Activated B cell treated with CpG ODN at 0.5 μM for 24 hours (primary cell): ENCODE data around the gene MUC5B. TPM values are rescaled to one million over a fixed set of nuclear protein-coding genes. Genes with fewer than 3 reads are reported as not detected.
"Not testable (repeated sequence)": the region's sequence is repeated elsewhere in the genome, so short reads cannot be mapped to it uniquely, and the experiment has no call there.

Experiments used
- ATAC-seq: fragments of 200-7000 bp; cut with Tn5 transposase; one replicate; pipeline ENCODE4 v1.10.0; 2021; ENCODE audit warnings: low read depth, mild to moderate bottlenecking, moderate library complexity
- CTCF ChIA-PET: fragments of 350-600 bp; sonication (Branson Sonifier 250); formaldehyde crosslinking; loops from one replicate; lab custom pipeline; 2021; ENCODE audit warnings: antibody characterized with exemption; lab: Charles Lee
- POLR2A ChIA-PET: fragments of 350-600 bp; sonication (Branson Sonifier 250); formaldehyde crosslinking; loops from one replicate; lab custom pipeline; 2021; ENCODE audit warnings: antibody characterized with exemption; lab: Charles Lee
- DNase-seq: peaks from one replicate; pipeline ENCODE4 v3.0.0; 2022
- H3K27ac Mint-ChIP-seq: one replicate; pipeline ENCODE4 v1.8.0; 2020; ENCODE audit warnings: mixed read lengths
- H3K27me3 Mint-ChIP-seq: one replicate; pipeline ENCODE4 v1.8.0; 2021; ENCODE audit warnings: mixed read lengths
- H3K36me3 Mint-ChIP-seq: one replicate; pipeline ENCODE4 v1.8.0; 2021; ENCODE audit warnings: low read depth, mixed read lengths
- H3K4me1 Mint-ChIP-seq: one replicate; pipeline ENCODE4 v1.8.0; 2021; ENCODE audit warnings: mixed read lengths
- H3K4me3 Mint-ChIP-seq: one replicate; pipeline ENCODE4 v1.8.0; 2020; ENCODE audit warnings: mild to moderate bottlenecking, mixed read lengths
- H3K9me3 Mint-ChIP-seq: one replicate; pipeline ENCODE4 v1.8.0; 2020; ENCODE audit warnings: mixed read lengths
- intact Hi-C: fragments of 100-400 bp; cut with micrococcal nuclease; formaldehyde crosslinking; loops from one replicate; pipeline ENCODE4 v1.15.1; 2024
- total RNA-seq: library from RNA; stranded (reverse); gene quantifications from 2 replicates; pipeline ENCODE4 v1.2.3, GENCODE V29; 2022
- TF ChIP-seq, protein P1 (sequence below): fragments of 200-600 bp; IDR thresholded peaks from one replicate; pipeline ENCODE4 v1.8.0; 2022; ENCODE audit warnings: antibody characterized with exemption, mild to moderate bottlenecking

MUC5B gene
- total RNA-seq, 1 donor from 2014 or later: not detected

DNA sequence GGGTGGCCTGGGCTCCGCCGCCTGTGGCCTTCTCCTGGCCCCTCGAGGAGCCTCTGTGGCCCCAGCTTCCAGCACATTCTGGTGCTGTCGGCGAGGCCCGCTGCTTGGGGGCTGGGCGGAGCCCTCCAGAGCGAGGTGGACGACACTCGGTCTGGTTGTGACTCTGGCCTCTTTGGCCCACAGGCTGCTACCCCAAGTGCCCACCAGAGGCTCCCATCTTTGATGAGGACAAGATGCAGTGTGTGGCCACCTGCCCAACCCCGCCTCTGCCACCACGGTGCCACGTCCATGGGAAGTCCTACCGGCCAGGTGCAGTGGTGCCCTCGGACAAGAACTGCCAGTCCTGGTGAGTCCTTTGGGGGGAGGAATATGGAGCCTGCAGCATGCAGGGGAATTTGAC lies 42.7 kb upstream of the MUC5B start:
- CTCF ChIA-PET: no interaction called here
- intact Hi-C loops: no loop called here
- no peak overlapping the region for H3K4me3 Mint-ChIP-seq
- TF ChIP-seq, protein P1, sequence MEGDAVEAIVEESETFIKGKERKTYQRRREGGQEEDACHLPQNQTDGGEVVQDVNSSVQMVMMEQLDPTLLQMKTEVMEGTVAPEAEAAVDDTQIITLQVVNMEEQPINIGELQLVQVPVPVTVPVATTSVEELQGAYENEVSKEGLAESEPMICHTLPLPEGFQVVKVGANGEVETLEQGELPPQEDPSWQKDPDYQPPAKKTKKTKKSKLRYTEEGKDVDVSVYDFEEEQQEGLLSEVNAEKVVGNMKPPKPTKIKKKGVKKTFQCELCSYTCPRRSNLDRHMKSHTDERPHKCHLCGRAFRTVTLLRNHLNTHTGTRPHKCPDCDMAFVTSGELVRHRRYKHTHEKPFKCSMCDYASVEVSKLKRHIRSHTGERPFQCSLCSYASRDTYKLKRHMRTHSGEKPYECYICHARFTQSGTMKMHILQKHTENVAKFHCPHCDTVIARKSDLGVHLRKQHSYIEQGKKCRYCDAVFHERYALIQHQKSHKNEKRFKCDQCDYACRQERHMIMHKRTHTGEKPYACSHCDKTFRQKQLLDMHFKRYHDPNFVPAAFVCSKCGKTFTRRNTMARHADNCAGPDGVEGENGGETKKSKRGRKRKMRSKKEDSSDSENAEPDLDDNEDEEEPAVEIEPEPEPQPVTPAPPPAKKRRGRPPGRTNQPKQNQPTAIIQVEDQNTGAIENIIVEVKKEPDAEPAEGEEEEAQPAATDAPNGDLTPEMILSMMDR: no peak
- ATAC-seq: no peak
- peaks cover 3% of the 10 kb centered on the region for H3K9me3 Mint-ChIP-seq
- POLR2A ChIA-PET: no interaction called here
- H3K27ac Mint-ChIP-seq: no peak overlapping the region
- no peaks in the 10 kb centered on the region for H3K27me3 Mint-ChIP-seq
- DNase-seq: no peak
- H3K4me1 Mint-ChIP-seq: no peaks in the 10 kb centered on the region
- no peaks in the 10 kb centered on the region for H3K36me3 Mint-ChIP-seq

DNA sequence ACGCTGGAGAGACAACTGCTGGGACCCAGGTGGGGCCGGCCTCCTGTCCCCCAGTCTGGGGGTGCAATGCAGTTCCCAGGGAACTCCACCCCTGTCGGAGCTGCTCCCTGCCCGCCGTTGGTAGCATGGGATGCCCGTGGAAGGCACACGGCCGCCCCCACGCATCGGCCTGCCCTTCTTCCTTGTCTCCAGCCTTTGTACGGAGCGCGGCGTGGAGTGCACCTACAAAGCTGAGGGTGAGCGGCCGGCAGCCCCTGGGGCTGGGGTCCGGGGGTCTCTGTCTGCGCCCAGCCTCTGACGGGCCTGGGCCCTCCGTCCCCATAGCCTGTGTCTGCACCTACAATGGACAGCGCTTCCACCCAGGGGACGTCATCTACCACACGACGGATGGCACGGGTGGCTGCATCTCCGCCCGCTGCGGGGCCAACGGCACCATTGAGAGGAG lies 41.9 kb upstream of the MUC5B start:
- Mint-ChIP-seq H3K9me3 (no peaks in the 10 kb centered on the region), H3K4me1 (no peaks in the 10 kb centered on the region), H3K27ac (no peak overlapping the region), H3K27me3 (no peaks in the 10 kb centered on the region), H3K36me3 (no peaks in the 10 kb centered on the region), H3K4me3 (no peak overlapping the region)
- DNase-seq (no peak), ATAC-seq (no peak)
- ChIA-PET POLR2A (interaction anchor here (0.5 kb wide), 1 partner anchor 929 kb away, joined by 5 read pairs; no protein-coding TSS in a partner anchor), CTCF (no interaction called here)
- TF ChIP-seq, protein P1: no peak
- intact Hi-C loops: no loop called here

DNA sequence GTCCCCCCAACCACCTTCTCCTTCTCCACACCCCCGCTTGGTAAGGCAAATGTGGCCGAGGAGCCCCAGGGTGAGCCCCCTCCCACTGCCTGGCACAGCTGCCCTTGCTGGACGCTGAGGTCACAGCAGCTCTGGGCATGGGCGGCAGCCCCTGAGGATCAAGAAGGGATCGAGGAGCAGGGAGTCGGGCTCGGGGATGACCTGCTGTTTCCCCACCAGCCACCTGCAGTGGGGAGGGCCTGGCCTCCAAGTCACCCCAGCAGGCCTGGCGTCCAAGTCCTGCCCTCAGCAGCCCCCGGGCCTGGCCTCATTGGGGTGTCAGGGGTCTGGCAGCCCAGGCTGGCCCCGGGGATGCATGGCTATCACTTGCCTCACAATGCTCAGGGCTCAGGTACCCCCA lies 41.4 kb upstream of the MUC5B start:
- Mint-ChIP-seq H3K36me3 (no peaks in the 10 kb centered on the region), H3K9me3 (no peaks in the 10 kb centered on the region), H3K4me1 (no peaks in the 10 kb centered on the region), H3K27me3 (no peaks in the 10 kb centered on the region), H3K27ac (no peak overlapping the region), H3K4me3 (no peak overlapping the region)
- CTCF ChIA-PET: no interaction called here
- POLR2A ChIA-PET: no interaction called here
- DNase-seq (no peak), ATAC-seq (no peak)
- TF ChIP-seq, protein P1: no peak
- intact Hi-C loops: no loop called here

DNA sequence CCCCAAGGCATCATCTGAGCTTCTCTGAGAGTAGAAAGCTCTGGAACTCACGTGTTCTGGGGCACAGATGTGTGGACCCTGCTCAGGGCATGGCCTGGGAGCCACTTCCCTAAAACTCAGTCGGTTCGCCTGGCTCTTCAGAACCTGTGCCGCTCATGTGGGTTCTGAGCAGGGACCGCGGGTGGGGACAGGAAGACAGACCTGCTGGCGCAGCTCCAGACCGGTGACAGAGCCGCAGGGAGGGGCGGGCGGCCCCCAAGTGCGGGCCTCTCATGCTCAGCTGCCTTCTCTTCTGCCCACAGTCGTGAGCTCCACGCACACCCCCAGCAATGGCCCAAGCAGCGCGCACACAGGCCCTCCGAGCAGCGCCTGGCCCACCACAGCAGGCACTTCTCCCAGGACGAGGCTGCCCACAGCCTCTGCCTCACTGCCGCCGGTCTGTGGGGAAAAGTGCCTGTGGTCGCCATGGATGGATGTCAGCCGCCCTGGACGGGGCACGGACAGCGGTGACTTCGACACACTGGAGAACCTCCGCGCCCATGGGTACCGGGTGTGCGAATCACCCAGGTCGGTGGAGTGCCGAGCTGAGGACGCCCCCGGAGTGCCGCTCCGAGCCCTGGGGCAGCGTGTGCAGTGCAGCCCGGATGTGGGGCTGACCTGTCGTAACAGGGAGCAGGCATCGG lies 40.9 kb upstream of the MUC5B start:
- H3K36me3 Mint-ChIP-seq: no peaks in the 10 kb centered on the region

DNA sequence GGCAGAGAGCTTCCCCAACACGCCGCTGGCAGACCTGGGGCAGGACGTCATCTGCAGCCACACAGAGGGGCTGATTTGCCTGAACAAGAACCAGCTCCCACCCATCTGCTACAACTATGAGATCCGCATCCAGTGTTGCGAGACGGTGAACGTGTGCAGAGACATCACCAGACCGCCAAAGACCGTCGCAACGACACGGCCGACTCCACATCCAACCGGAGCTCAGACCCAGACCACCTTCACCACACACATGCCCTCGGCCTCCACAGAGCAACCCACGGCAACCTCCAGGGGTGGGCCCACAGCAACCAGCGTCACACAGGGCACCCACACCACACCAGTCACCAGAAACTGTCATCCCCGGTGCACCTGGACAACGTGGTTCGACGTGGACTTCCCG lies 38.7 kb upstream of the MUC5B start:
- ATAC-seq, DNase-seq, H3K36me3 Mint-ChIP-seq, H3K27ac Mint-ChIP-seq, CTCF ChIA-PET, POLR2A ChIA-PET, H3K27me3 Mint-ChIP-seq, intact Hi-C loops, H3K9me3 Mint-ChIP-seq, H3K4me3 Mint-ChIP-seq, H3K4me1 Mint-ChIP-seq: not testable (repeated sequence)

More for the DNA sequence above, 40.9 kb upstream of the MUC5B start:
- ATAC-seq (no peak), DNase-seq (no peak)
- TF ChIP-seq, protein P1: no peak
- CTCF ChIA-PET: no interaction called here
- Mint-ChIP-seq H3K27me3 (no peaks in the 10 kb centered on the region), H3K4me1 (no peaks in the 10 kb centered on the region), H3K4me3 (no peak overlapping the region), H3K27ac (no peak overlapping the region), H3K9me3 (no peaks in the 10 kb centered on the region)
- POLR2A ChIA-PET: no interaction called here
- intact Hi-C loops: no loop called here

DNA sequence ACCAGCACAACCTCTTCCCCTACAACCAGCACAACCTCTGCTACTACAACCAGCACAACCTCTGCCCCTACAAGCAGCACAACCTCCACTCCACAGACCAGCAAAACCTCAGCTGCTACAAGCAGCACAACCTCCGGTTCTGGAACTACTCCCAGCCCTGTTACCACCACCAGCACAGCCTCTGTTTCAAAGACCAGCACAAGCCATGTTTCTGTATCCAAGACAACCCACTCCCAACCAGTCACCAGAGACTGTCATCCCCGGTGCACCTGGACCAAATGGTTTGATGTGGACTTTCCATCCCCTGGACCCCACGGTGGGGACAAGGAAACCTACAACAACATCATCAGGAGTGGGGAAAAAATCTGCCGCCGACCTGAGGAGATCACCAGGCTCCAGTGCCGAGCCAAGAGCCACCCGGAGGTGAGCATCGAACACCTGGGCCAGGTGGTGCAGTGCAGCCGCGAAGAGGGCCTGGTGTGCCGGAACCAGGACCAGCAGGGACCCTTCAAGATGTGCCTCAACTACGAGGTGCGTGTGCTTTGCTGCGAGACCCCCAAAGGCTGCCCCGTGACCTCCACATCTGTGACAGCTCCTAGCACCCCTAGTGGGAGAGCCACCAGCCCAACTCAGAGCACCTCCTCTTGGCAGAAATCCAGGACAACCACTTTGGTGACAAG lies 34.3 kb upstream of the MUC5B start:
- H3K4me3 Mint-ChIP-seq, ATAC-seq, H3K36me3 Mint-ChIP-seq, H3K4me1 Mint-ChIP-seq, H3K27me3 Mint-ChIP-seq, intact Hi-C loops, POLR2A ChIA-PET, H3K9me3 Mint-ChIP-seq, H3K27ac Mint-ChIP-seq, DNase-seq, CTCF ChIA-PET: not testable (repeated sequence)

DNA sequence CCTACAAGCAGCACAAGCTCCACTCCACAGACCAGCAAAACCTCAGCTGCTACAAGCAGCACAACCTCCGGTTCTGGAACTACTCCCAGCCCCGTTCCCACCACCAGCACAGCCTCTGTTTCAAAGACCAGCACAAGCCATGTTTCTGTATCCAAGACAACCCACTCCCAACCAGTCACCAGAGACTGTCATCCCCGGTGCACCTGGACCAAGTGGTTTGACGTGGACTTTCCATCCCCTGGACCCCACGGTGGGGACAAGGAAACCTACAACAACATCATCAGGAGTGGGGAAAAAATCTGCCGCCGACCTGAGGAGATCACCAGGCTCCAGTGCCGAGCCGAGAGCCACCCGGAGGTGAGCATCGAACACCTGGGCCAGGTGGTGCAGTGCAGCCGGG lies 33.0 kb upstream of the MUC5B start:
- H3K4me1 Mint-ChIP-seq, POLR2A ChIA-PET, ATAC-seq, intact Hi-C loops, H3K27me3 Mint-ChIP-seq, H3K9me3 Mint-ChIP-seq, CTCF ChIA-PET, H3K27ac Mint-ChIP-seq, H3K36me3 Mint-ChIP-seq, H3K4me3 Mint-ChIP-seq, DNase-seq: not testable (repeated sequence)

DNA sequence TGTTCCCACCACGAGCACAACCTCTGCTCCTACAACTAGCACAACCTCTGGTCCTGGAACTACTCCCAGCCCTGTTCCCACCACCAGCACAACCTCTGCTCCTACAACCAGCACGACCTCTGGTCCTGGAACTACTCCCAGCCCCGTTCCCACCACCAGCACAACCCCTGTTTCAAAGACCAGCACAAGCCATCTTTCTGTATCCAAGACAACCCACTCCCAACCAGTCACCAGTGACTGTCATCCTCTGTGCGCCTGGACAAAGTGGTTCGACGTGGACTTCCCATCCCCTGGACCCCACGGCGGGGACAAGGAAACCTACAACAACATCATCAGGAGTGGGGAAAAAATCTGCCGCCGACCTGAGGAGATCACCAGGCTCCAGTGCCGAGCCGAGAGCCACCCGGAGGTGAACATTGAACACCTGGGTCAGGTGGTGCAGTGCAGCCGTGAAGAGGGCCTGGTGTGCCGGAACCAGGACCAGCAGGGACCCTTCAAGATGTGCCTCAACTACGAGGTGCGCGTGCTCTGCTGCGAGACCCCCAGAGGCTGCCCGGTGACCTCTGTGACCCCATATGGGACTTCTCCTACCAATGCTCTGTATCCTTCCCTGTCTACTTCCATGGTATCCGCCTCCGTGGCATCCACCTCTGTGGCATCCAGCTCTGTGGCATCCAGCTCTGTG lies 30.9 kb upstream of the MUC5B start:
- H3K36me3 Mint-ChIP-seq, H3K9me3 Mint-ChIP-seq, intact Hi-C loops, H3K27me3 Mint-ChIP-seq, H3K4me3 Mint-ChIP-seq, H3K27ac Mint-ChIP-seq, CTCF ChIA-PET, H3K4me1 Mint-ChIP-seq, DNase-seq, ATAC-seq, POLR2A ChIA-PET: not testable (repeated sequence)
